K562 (cell line): ENCODE measurements around the gene TOR1AIP1. TPM values are rescaled to one million over a fixed set of nuclear protein-coding genes. Genes with fewer than 3 reads are reported as not detected.

Experiments
- ATAC-seq: fragments of 200-7000 bp; cut with Tn5 transposase; 3 replicates; pipeline ENCODE4 v1.9.1; 2020; ENCODE audit warnings: moderate library complexity
- BruUV-seq: library from RNA; stranded (reverse); fragments of 400-500 nt; replicated peaks from 2 replicates; lab custom pipeline; 2021; lab: Mats Ljungman, UMichigan
- CTCF ChIA-PET: fragments of 300-600 bp; formaldehyde crosslinking; extraction: SDS; loops from one replicate; lab custom pipeline; 2021; ENCODE audit warnings: low intra/inter-chr PET ratio; lab: Yijun Ruan, JAX
- POLR2A ChIA-PET: fragments of 300-600, 350-650 bp; sonication (Branson Sonifier 250); formaldehyde crosslinking; extraction: SDS; loops from one replicate; lab custom pipeline; 2021; ENCODE audit warnings: antibody characterized with exemption, inconsistent platforms; lab: Yijun Ruan, JAX
- DNase-seq, 4 experiments: peaks; one replicate each; pipeline versions ENCODE4 v3.0.0 to v3.0.0-alpha.2; 2011 to 2018; ENCODE audit warnings: low spot score in 3 of 4, mixed read lengths in 3 of 4; ENCODE audit errors: extremely low read depth in 1 of 4
- FAIRE-seq: peaks from 2 replicates; lab custom pipeline; 2011; peaks lifted over from hg19 to GRCh38; lab: Jason Lieb, UNC
- H2AFZ ChIP-seq: 2 replicates; pipeline ENCODE4 v1.6.0; 2011; ENCODE audit warnings: low read depth, low read length, control low read depth, inconsistent platforms
- H3K27ac ChIP-seq: fragments of 200-600 bp; 3 replicates; pipeline ENCODE4 v1.8.0; 2011; ENCODE audit warnings: low read depth, mild to moderate bottlenecking, control low read depth, inconsistent platforms, low read length, moderate library complexity, mixed read lengths; ENCODE audit errors: extremely low read depth
- H3K27me3 ChIP-seq, 2 experiments: fragments of 300-600 bp in 1 of 2; 2 replicates in 1 of 2; 3 replicates in 1 of 2; pipeline versions ENCODE4 v1.6.0 to v1.8.0; 2011; ENCODE audit warnings: inconsistent platforms in 2 of 2, low read length in 2 of 2, mild to moderate bottlenecking in 1 of 2, mixed read lengths in 1 of 2, moderate library complexity in 1 of 2; ENCODE audit not compliant: control insufficient read depth in 2 of 2, insufficient read depth in 2 of 2
- H3K36me3 ChIP-seq: fragments of 300-600 bp; 3 replicates; pipeline ENCODE4 v1.8.0; 2011; ENCODE audit warnings: mild to moderate bottlenecking, low read length, inconsistent platforms; ENCODE audit not compliant: control insufficient read depth, insufficient read depth
- H3K4me1 ChIP-seq, 2 experiments: fragments of 200-600 bp in 1 of 2; replicated peaks in 1 of 2; 2 replicates in 1 of 2; 3 replicates in 1 of 2; pipeline versions ENCODE4 v1.5.1 to v1.8.0; 2011; ENCODE audit warnings: inconsistent platforms in 2 of 2, low read length in 2 of 2, mild to moderate bottlenecking in 1 of 2, mixed read lengths in 1 of 2, moderate library complexity in 1 of 2; ENCODE audit not compliant: control insufficient read depth in 2 of 2, insufficient read depth in 2 of 2
- H3K4me2 ChIP-seq: 2 replicates; pipeline ENCODE4 v1.6.1; 2011; ENCODE audit warnings: low read length, control low read depth, inconsistent platforms, mixed read lengths; ENCODE audit not compliant: insufficient read depth
- H3K4me3 ChIP-seq: fragments of 200-600 bp; sonication (generic), shearing (Covaris generic); 2 replicates; pipeline ENCODE4 v1.5.1; 2016; ENCODE audit warnings: control low read depth, inconsistent platforms
- H3K79me2 ChIP-seq: fragments of 200-600 bp; 3 replicates; pipeline ENCODE4 v1.8.0; 2011; ENCODE audit warnings: low read length, inconsistent platforms; ENCODE audit not compliant: control insufficient read depth, insufficient read depth
- H3K9ac ChIP-seq, 2 experiments: 2 replicates each; pipeline versions ENCODE4 v1.6.0 to v1.6.1; 2011; ENCODE audit warnings: low read depth in 2 of 2, low read length in 2 of 2, control low read depth in 1 of 2, inconsistent platforms in 1 of 2, mild to moderate bottlenecking in 1 of 2, mixed read lengths in 1 of 2; ENCODE audit not compliant: insufficient read depth in 1 of 2
- H3K9me1 ChIP-seq: one replicate; pipeline ENCODE4 v1.6.0; 2011; ENCODE audit warnings: inconsistent platforms, mild to moderate bottlenecking, low read length, moderate library complexity; ENCODE audit not compliant: control insufficient read depth, insufficient read depth
- H3K9me3 ChIP-seq: replicated peaks from 2 replicates; pipeline ENCODE4 v1.5.1; 2011; ENCODE audit warnings: low read depth, low read length, inconsistent platforms; ENCODE audit not compliant: control insufficient read depth, insufficient read depth
- H4K20me1 ChIP-seq: replicated peaks from 2 replicates; pipeline ENCODE4 v1.6.1; 2011; ENCODE audit warnings: low read length, inconsistent platforms, mixed read lengths; ENCODE audit not compliant: control insufficient read depth, insufficient read depth
- CTBP1 ChIP-seq: fragments of 450-650 bp; IDR thresholded peaks from 2 replicates; pipeline ENCODE4 v1.6.1; 2016; ENCODE audit warnings: borderline replicate concordance
- ERF ChIP-seq: fragments of 450-650 bp; formaldehyde crosslinking; IDR thresholded peaks from 2 replicates; pipeline ENCODE4 v1.4.0; 2020; ENCODE audit warnings: mild to moderate bottlenecking, mixed read lengths
- GABPA ChIP-seq: fragments of 200-800 bp; sonication (Bioruptor generic); conservative IDR thresholded peaks from 2 replicates; pipeline ENCODE4 v1.6.1; 2016; ENCODE audit warnings: low read depth, missing genetic modification characterization, missing compliant biosample characterization
- GATAD2B ChIP-seq: fragments of 450-650 bp; IDR thresholded peaks from 2 replicates; pipeline ENCODE4 v1.6.1; 2017; ENCODE audit warnings: mild to moderate bottlenecking, borderline replicate concordance
- KAT7 ChIP-seq: sonication (generic); formaldehyde crosslinking; IDR thresholded peaks from 2 replicates; pipeline ENCODE4 v1.8.0; 2022; ENCODE audit warnings: missing genetic modification reagents, mild to moderate bottlenecking, borderline replicate concordance
- NONO ChIP-seq, 2 experiments: fragments of 200-400 bp in 1 of 2; fragments of 450-650 bp in 1 of 2; formaldehyde crosslinking in 1 of 2; IDR thresholded peaks; 2 replicates each; pipeline ENCODE4 v1.6.1; 2017; ENCODE audit warnings: low read depth in 2 of 2, mild to moderate bottlenecking in 2 of 2, moderate library complexity in 2 of 2, low read length in 1 of 2
- PML ChIP-seq: IDR thresholded peaks from 2 replicates; pipeline ENCODE4 v1.6.1; 2012; ENCODE audit warnings: low read length, inconsistent platforms
- TAF1 ChIP-seq: IDR thresholded peaks from 2 replicates; pipeline ENCODE4 v1.6.1; 2011; ENCODE audit warnings: mild to moderate bottlenecking, low read length, moderate library complexity; ENCODE audit not compliant: insufficient read depth, control insufficient read depth, severe bottlenecking; ENCODE audit errors: extremely low read depth
- TARDBP ChIP-seq: fragments of 450-650 bp; IDR thresholded peaks from 2 replicates; pipeline ENCODE4 v1.6.1; 2016
- TEAD1 ChIP-seq, 2 experiments: fragments of 450-650 bp in 1 of 2; sonication (generic) in 1 of 2; formaldehyde crosslinking; IDR thresholded peaks; 2 replicates each; pipeline versions ENCODE4 v1.4.0 to v1.8.0; 2020 to 2022; ENCODE audit warnings: mild to moderate bottlenecking in 2 of 2, missing genetic modification reagents in 1 of 2
- TRIM24 ChIP-seq, 2 experiments: fragments of 450-650 bp; IDR thresholded peaks; 2 replicates each; pipeline ENCODE4 v1.6.1; 2016
- ZBTB43 ChIP-seq: sonication (generic); formaldehyde crosslinking; IDR thresholded peaks from 2 replicates; pipeline ENCODE4 v1.8.0; 2023; ENCODE audit warnings: mild to moderate bottlenecking, missing genetic modification reagents
- ZNF146 ChIP-seq: IDR thresholded peaks from one replicate; pipeline ENCODE4 v1.6.1; 2018; ENCODE audit warnings: missing compliant biosample characterization; ENCODE audit not compliant: unreplicated experiment
- WGBS: fragments of 100-300 bp; shearing (Covaris generic); methylation state at CpG from one replicate; pipeline ENCODE4 v1.1.6; 2016; ENCODE audit warnings: low coverage, mixed read lengths; ENCODE audit not compliant: insufficient coverage; ENCODE audit errors: missing lambda C conversion rate; 5-methylcytosine and 5-hydroxymethylcytosine counted together
- in situ Hi-C: fragments of 300-500 bp; cut with MboI; formaldehyde crosslinking; loops from 4 replicates; pipeline ENCODE4 v1.15.0; 2018; ENCODE audit warnings: inconsistent platforms, mixed read lengths
- intact Hi-C: fragments of 100-400 bp; cut with micrococcal nuclease; formaldehyde crosslinking; loops from 2 replicates; pipeline ENCODE4 v1.14.2; 2022
- polyA plus RNA-seq, 8 experiments: library from polyadenylated mRNA; depleted of rRNA in 4 of 8; stranded (reverse) in 5 of 8; unstranded in 3 of 8; fragments of >200 nt; fragmentation: Nextera tagmentation in 2 of 8; fragmentation: Illumina TruSeq in 1 of 8; extraction: Ambion mirVana in 2 of 8; extraction: Trizol in 1 of 8; gene quantifications; 2 replicates each; pipeline versions ENCODE4 v1.2.1 to v1.2.3, GENCODE V29; 2011 to 2014; ENCODE audit warnings: inconsistent platforms in 1 of 8, missing spikeins in 1 of 8
- total RNA-seq, 7 experiments: library from RNA; depleted of rRNA in 6 of 7; stranded (reverse); fragments of >200 nt in 6 of 7; fragmentation: Illumina TruSeq in 2 of 7; extraction: Trizol in 2 of 7; gene quantifications; 2 replicates each; pipeline versions ENCODE4 v1.2.1 to v1.2.3, GENCODE V29; 2011 to 2021; ENCODE audit warnings: low replicate concordance in 1 of 7
- TF ChIP-seq, protein P1 (sequence below): fragments of 450-650 bp; IDR thresholded peaks from 2 replicates; pipeline ENCODE4 v1.6.1; 2016
- TF ChIP-seq, protein P2 (sequence below): fragments of 250-450 bp; sonication (Bioruptor Pico); IDR thresholded peaks from 2 replicates; pipeline ENCODE4 v1.5.0; 2021
- TF ChIP-seq, protein P3 (sequence below): fragments of 450-650 bp; formaldehyde crosslinking; conservative IDR thresholded peaks from 2 replicates; pipeline ENCODE4 v1.4.0; 2022; ENCODE audit warnings: mild to moderate bottlenecking, missing genetic modification characterization

TOR1AIP1 gene
- total and polyA plus RNA-seq, 9 of the 15 experiments (the other 6 are each of a cell fraction or from before 2014, with no cell fraction given) = 18.1 to 46.9 (median 35.5) TPM

DNA sequence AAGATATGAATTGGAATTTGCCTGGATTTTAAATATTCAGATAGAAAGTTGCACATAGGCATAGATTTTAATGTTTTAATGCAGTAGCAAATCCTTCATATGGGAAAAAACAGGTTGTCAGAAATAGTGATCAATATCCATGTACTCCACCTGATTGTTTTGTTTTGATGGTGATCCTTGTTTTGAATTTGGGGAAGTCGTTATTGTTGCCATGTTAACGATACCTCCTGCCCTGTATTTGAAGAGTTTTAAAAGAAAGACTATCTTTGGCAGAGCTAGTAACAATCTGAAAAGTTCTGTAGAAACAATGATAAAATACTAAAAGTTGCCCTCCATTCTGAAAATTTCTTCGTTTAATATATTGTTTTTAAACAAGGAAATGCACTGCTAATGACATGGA is 73.6 kb downstream of the TOR1AIP1 start:
- Histone ChIP-seq H3K4me1 (peaks cover 4% of the 10 kb centered on the region in 2 experiments; a peak in 3 of 5 replicates), H3K4me3 (peak overlapping the region; percentile 84), H3K79me2 (peaks cover 71% of the 10 kb centered on the region), H3K27ac (peak overlapping the region; percentile 86; the same call in 2 of the 3 replicates), H2AFZ (no peak overlapping the region), H3K9me3 (no peaks in the 10 kb centered on the region), H3K4me2 (peak overlapping the region; percentile 97), H3K27me3 (no peaks in the 10 kb centered on the region), H3K36me3 (peaks cover 2% of the 10 kb centered on the region; the same call in 1 of the 3 replicates), H3K9ac (peak overlapping the region in 1 of 2 experiments; percentile 93; a peak in 3 of 4 replicates), H4K20me1 (peaks cover 15% of the 10 kb centered on the region; the same call in 1 of the 2 replicates), H3K9me1 (no peaks in the 10 kb centered on the region)
- 0% methylated on average over 3 of the region's 3 CpGs for WGBS
- in situ Hi-C loops = no loop called here
- intact Hi-C loops = loop anchor here (2.0 to 5.0 kb wide), 2 partner anchors 73 to 202 kb away; partner anchors contain the start of gene TOR1AIP1
- TSS peak; percentile 54 for BruUV-seq
- ChIA-PET CTCF (no interaction called here), POLR2A (interaction anchor here (1.0 to 2.2 kb wide), 4 partner anchors 8 to 20 kb away, joined by 3 to 10 read pairs (median 4); no protein-coding TSS in a partner anchor)
- DNase-seq (no peak), ATAC-seq (no peak), FAIRE-seq (peak; percentile 32)
- TF ChIP-seq TRIM24 (IDR thresholded peaks at IDR 0.05) (no peak), ZNF146 (CRISPR knock-in tag) (no peak), ERF (CRISPR knock-in tag) (no peak), PML (0 out of 2 replicates have a peak, but pooled peaks have one; percentile 0), TEAD1 (CRISPR knock-in tag; IDR thresholded peaks at IDR 0.05) (no peak), ZBTB43 (CRISPR knock-in tag) (no peak), GATAD2B (0 out of 2 replicates have a peak, but pooled peaks have one; percentile 30), KAT7 (CRISPR knock-in tag) (peak; percentile 56; the same call in 1 of the 2 replicates), NONO (IDR thresholded peaks at IDR 0.05; ENCODE audit: low read depth in 2 of 2, low read length in 1 of 2) (no peak), TAF1 (no peak), TARDBP (no peak), GABPA (tag) (no peak), CTBP1 (no peak)
- TF ChIP-seq, protein P1, sequence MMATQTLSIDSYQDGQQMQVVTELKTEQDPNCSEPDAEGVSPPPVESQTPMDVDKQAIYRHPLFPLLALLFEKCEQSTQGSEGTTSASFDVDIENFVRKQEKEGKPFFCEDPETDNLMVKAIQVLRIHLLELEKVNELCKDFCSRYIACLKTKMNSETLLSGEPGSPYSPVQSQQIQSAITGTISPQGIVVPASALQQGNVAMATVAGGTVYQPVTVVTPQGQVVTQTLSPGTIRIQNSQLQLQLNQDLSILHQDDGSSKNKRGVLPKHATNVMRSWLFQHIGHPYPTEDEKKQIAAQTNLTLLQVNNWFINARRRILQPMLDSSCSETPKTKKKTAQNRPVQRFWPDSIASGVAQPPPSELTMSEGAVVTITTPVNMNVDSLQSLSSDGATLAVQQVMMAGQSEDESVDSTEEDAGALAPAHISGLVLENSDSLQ = no peak
- TF ChIP-seq, protein P2, sequence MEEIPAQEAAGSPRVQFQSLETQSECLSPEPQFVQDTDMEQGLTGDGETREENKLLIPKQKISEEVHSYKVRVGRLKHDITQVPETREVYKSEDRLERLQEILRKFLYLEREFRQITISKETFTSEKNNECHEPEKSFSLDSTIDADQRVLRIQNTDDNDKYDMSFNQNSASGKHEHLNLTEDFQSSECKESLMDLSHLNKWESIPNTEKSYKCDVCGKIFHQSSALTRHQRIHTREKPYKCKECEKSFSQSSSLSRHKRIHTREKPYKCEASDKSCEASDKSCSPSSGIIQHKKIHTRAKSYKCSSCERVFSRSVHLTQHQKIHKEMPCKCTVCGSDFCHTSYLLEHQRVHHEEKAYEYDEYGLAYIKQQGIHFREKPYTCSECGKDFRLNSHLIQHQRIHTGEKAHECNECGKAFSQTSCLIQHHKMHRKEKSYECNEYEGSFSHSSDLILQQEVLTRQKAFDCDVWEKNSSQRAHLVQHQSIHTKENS = no peak
- TF ChIP-seq, protein P3, sequence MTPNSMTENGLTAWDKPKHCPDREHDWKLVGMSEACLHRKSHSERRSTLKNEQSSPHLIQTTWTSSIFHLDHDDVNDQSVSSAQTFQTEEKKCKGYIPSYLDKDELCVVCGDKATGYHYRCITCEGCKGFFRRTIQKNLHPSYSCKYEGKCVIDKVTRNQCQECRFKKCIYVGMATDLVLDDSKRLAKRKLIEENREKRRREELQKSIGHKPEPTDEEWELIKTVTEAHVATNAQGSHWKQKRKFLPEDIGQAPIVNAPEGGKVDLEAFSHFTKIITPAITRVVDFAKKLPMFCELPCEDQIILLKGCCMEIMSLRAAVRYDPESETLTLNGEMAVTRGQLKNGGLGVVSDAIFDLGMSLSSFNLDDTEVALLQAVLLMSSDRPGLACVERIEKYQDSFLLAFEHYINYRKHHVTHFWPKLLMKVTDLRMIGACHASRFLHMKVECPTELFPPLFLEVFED = no peak
